Measurements from ENCODE around the gene FBXO42.
A peak's percentile ranks its signal among the peaks of the same experiment; 100 is the strongest.
"Not testable (repeated sequence)": the region's sequence is repeated elsewhere in the genome, so short reads cannot be mapped to it uniquely, and the experiment has no call there.

The FBXO42 gene

GRCh38 chr1:16257556-16257955 is 94.7 kb downstream of the FBXO42 start:
- ATAC-seq (replicated peaks); DNase-seq; H3K27me3 Mint-ChIP-seq; H3K4me3 Mint-ChIP-seq; H3K4me1 Mint-ChIP-seq (ENCODE audit: low read depth in 2 of 2); H3K9me3 Mint-ChIP-seq: not testable (repeated sequence)
- H3K27ac Mint-ChIP-seq: peak overlapping the region; percentile 38 to 49
- H3K36me3 Mint-ChIP-seq (ENCODE audit: insufficient read depth): peaks cover 26% of the 10 kb centered on the region

GRCh38 chr1:16256478-16256877 is 95.8 kb downstream of the FBXO42 start:
- H3K27me3 Mint-ChIP-seq: no peaks in the 10 kb centered on the region
- no peak overlapping the region for H3K4me3 Mint-ChIP-seq
- H3K9me3 Mint-ChIP-seq: no peaks in the 10 kb centered on the region
- ATAC-seq (replicated peaks) (no peak), DNase-seq (no peak)
- no peaks in the 10 kb centered on the region for H3K4me1 Mint-ChIP-seq (ENCODE audit: low read depth in 2 of 2)
- H3K27ac Mint-ChIP-seq: peak overlapping the region in 1 of 2 donors; percentile 71
- H3K36me3 Mint-ChIP-seq (ENCODE audit: insufficient read depth): peaks cover 34% of the 10 kb centered on the region

GRCh38 chr1:16254263-16254928 is 97.9 kb downstream of the FBXO42 start:
- Mint-ChIP-seq H3K9me3 (no peaks in the 10 kb centered on the region), H3K4me3 (no peak overlapping the region), H3K27ac (peak overlapping the region; percentile 6 to 80), H3K36me3 (ENCODE audit: insufficient read depth) (peaks cover 48% of the 10 kb centered on the region), H3K4me1 (ENCODE audit: low read depth in 2 of 2) (no peaks in the 10 kb centered on the region), H3K27me3 (no peaks in the 10 kb centered on the region)
- DNase-seq: no peak
- no peak for ATAC-seq (replicated peaks)

GRCh38 chr1:16253332-16253922 is 98.9 kb downstream of the FBXO42 start:
- H3K4me1 Mint-ChIP-seq (ENCODE audit: low read depth in 2 of 2): peaks cover 0 to 3% of the 10 kb centered on the region in 2 donors
- no peaks in the 10 kb centered on the region for H3K27me3 Mint-ChIP-seq
- H3K9me3 Mint-ChIP-seq: no peaks in the 10 kb centered on the region
- H3K36me3 Mint-ChIP-seq (ENCODE audit: insufficient read depth): peaks cover 45% of the 10 kb centered on the region
- peak overlapping the region; percentile 24 to 80 for H3K27ac Mint-ChIP-seq
- H3K4me3 Mint-ChIP-seq: no peak overlapping the region
- DNase-seq (no peak), ATAC-seq (replicated peaks) (no peak)

GRCh38 chr1:16252912-16253311 is 99.4 kb downstream of the FBXO42 start:
- peaks cover 47% of the 10 kb centered on the region for H3K36me3 Mint-ChIP-seq (ENCODE audit: insufficient read depth)
- peak overlapping the region in 1 of 2 donors; percentile 24 for H3K27ac Mint-ChIP-seq
- DNase-seq (no peak), ATAC-seq (replicated peaks) (no peak)
- H3K9me3 Mint-ChIP-seq: no peaks in the 10 kb centered on the region
- H3K27me3 Mint-ChIP-seq: no peaks in the 10 kb centered on the region
- no peak overlapping the region for H3K4me3 Mint-ChIP-seq
- H3K4me1 Mint-ChIP-seq (ENCODE audit: low read depth in 2 of 2): peaks cover 0 to 3% of the 10 kb centered on the region in 2 donors

- Mint-ChIP-seq H3K36me3 (ENCODE audit: insufficient read depth) (peaks cover 55% of the 10 kb centered on the region), H3K4me3 (no peak overlapping the region), H3K4me1 (ENCODE audit: low read depth in 2 of 2) (peaks cover 0 to 3% of the 10 kb centered on the region in 2 donors)
Measured at GRCh38 chr1:16251381-16251780, 100.9 kb downstream of the FBXO42 start.

GRCh38 chr1:16250524-16251251 is 101.6 kb downstream of the FBXO42 start:
- DNase-seq (no peak), ATAC-seq (replicated peaks) (no peak)
- no peaks in the 10 kb centered on the region for H3K9me3 Mint-ChIP-seq
- H3K4me1 Mint-ChIP-seq (ENCODE audit: low read depth in 2 of 2): peaks cover 0 to 3% of the 10 kb centered on the region in 2 donors
- H3K27ac Mint-ChIP-seq: no peak overlapping the region
- H3K36me3 Mint-ChIP-seq (ENCODE audit: insufficient read depth): peaks cover 50% of the 10 kb centered on the region
- H3K4me3 Mint-ChIP-seq: no peak overlapping the region
- H3K27me3 Mint-ChIP-seq: no peaks in the 10 kb centered on the region

More at GRCh38 chr1:16251381-16251780, 100.9 kb downstream of the FBXO42 start:
- no peak overlapping the region for H3K27ac Mint-ChIP-seq
- no peaks in the 10 kb centered on the region for H3K9me3 Mint-ChIP-seq
- DNase-seq (no peak), ATAC-seq (replicated peaks) (no peak)
- no peaks in the 10 kb centered on the region for H3K27me3 Mint-ChIP-seq

- H3K36me3 Mint-ChIP-seq (ENCODE audit: insufficient read depth): peaks cover 40% of the 10 kb centered on the region
- DNase-seq: no peak
- H3K4me3 Mint-ChIP-seq: no peak overlapping the region
- H3K4me1 Mint-ChIP-seq (ENCODE audit: low read depth in 2 of 2): peaks cover 0 to 3% of the 10 kb centered on the region in 2 donors
- H3K9me3 Mint-ChIP-seq: no peaks in the 10 kb centered on the region
- H3K27ac Mint-ChIP-seq: peak overlapping the region in 1 of 2 donors; percentile 72
- no peaks in the 10 kb centered on the region for H3K27me3 Mint-ChIP-seq
- no peak for ATAC-seq (replicated peaks)
Measured at GRCh38 chr1:16249596-16250241, 102.6 kb downstream of the FBXO42 start.

- H3K4me3 Mint-ChIP-seq: no peak overlapping the region
- DNase-seq (no peak), ATAC-seq (replicated peaks) (peak; percentile 32)
- H3K4me1 Mint-ChIP-seq (ENCODE audit: low read depth in 2 of 2): peaks cover 0 to 7% of the 10 kb centered on the region in 2 donors
- H3K9me3 Mint-ChIP-seq: no peaks in the 10 kb centered on the region
- peaks cover 39% of the 10 kb centered on the region for H3K36me3 Mint-ChIP-seq (ENCODE audit: insufficient read depth)
- no peaks in the 10 kb centered on the region for H3K27me3 Mint-ChIP-seq
- peak overlapping the region; percentile 42 to 72 for H3K27ac Mint-ChIP-seq
Measured at GRCh38 chr1:16248603-16249516, 103.4 kb downstream of the FBXO42 start.

GRCh38 chr1:16248007-16248436 is 104.3 kb downstream of the FBXO42 start:
- no peak overlapping the region for H3K4me3 Mint-ChIP-seq
- no peak for ATAC-seq (replicated peaks)
- peaks cover 0 to 7% of the 10 kb centered on the region in 2 donors for H3K4me1 Mint-ChIP-seq (ENCODE audit: low read depth in 2 of 2)
- no peaks in the 10 kb centered on the region for H3K27me3 Mint-ChIP-seq
- H3K9me3 Mint-ChIP-seq: no peaks in the 10 kb centered on the region
- H3K36me3 Mint-ChIP-seq (ENCODE audit: insufficient read depth): peaks cover 43% of the 10 kb centered on the region
- no peak for DNase-seq
- H3K27ac Mint-ChIP-seq: peak overlapping the region in 1 of 2 donors; percentile 42

- Mint-ChIP-seq H3K36me3 (ENCODE audit: insufficient read depth) (peaks cover 39% of the 10 kb centered on the region), H3K27ac (peak overlapping the region in 1 of 2 donors; percentile 26), H3K4me1 (ENCODE audit: low read depth in 2 of 2) (peaks cover 0 to 7% of the 10 kb centered on the region in 2 donors)
Measured at GRCh38 chr1:16247441-16247840, 104.8 kb downstream of the FBXO42 start.

GRCh38 chr1:16246961-16247360 is 105.3 kb downstream of the FBXO42 start:
- no peaks in the 10 kb centered on the region for H3K9me3 Mint-ChIP-seq
- H3K27ac Mint-ChIP-seq: peak overlapping the region in 1 of 2 donors; percentile 26
- peaks cover 34% of the 10 kb centered on the region for H3K36me3 Mint-ChIP-seq (ENCODE audit: insufficient read depth)

More at GRCh38 chr1:16247441-16247840, 104.8 kb downstream of the FBXO42 start:
- DNase-seq (no peak), ATAC-seq (replicated peaks) (no peak)
- Mint-ChIP-seq H3K9me3 (no peaks in the 10 kb centered on the region), H3K27me3 (no peaks in the 10 kb centered on the region), H3K4me3 (no peak overlapping the region)

More at GRCh38 chr1:16246961-16247360, 105.3 kb downstream of the FBXO42 start:
- DNase-seq (no peak), ATAC-seq (replicated peaks) (no peak)
- no peaks in the 10 kb centered on the region for H3K27me3 Mint-ChIP-seq
- peaks cover 0 to 7% of the 10 kb centered on the region in 2 donors for H3K4me1 Mint-ChIP-seq (ENCODE audit: low read depth in 2 of 2)
- H3K4me3 Mint-ChIP-seq: no peak overlapping the region
